HEK293 (cell line): Measurements from ENCODE around the gene SNRNP27.
A peak's percentile ranks its signal among the peaks of the same experiment; 100 is the strongest.

Experiments
- BCL6B ChIP-seq: fragments of 450-650 bp; formaldehyde crosslinking; IDR thresholded peaks from 2 replicates; pipeline ENCODE4 v1.5.1; 2017; ENCODE audit warnings: missing biosample characterization, missing genetic modification characterization
- ELK4 ChIP-seq: IDR thresholded peaks from 2 replicates; pipeline ENCODE4 v1.6.1; 2011; ENCODE audit warnings: mild to moderate bottlenecking, low read depth, low read length, borderline replicate concordance
- GLI2 ChIP-seq: fragments of 450-650 bp; formaldehyde crosslinking; IDR thresholded peaks from 2 replicates; pipeline ENCODE4; 2017; ENCODE audit warnings: missing biosample characterization, missing genetic modification characterization, low read depth, borderline replicate concordance
- GLIS2 ChIP-seq: fragments of 450-650 bp; formaldehyde crosslinking; IDR thresholded peaks from 2 replicates; pipeline ENCODE4 v1.5.1; 2016; ENCODE audit warnings: missing biosample characterization, missing genetic modification characterization
- IKZF3 ChIP-seq: fragments of 450-650 bp; IDR thresholded peaks from 2 replicates; pipeline ENCODE4 v1.5.0; 2018; ENCODE audit warnings: missing biosample characterization, mild to moderate bottlenecking, missing genetic modification characterization, moderate library complexity
- KLF17 ChIP-seq: fragments of 450-650 bp; formaldehyde crosslinking; IDR thresholded peaks from 2 replicates; pipeline ENCODE4 v1.5.1; 2016; ENCODE audit warnings: missing biosample characterization, missing genetic modification characterization
- PRDM4 ChIP-seq: fragments of 450-650 bp; formaldehyde crosslinking; IDR thresholded peaks from 2 replicates; pipeline ENCODE4 v1.5.1; 2017; ENCODE audit warnings: missing biosample characterization, missing genetic modification characterization
- SP2 ChIP-seq: fragments of 450-650 bp; formaldehyde crosslinking; IDR thresholded peaks from 2 replicates; pipeline ENCODE4 v1.5.1; 2016; ENCODE audit warnings: missing biosample characterization, missing genetic modification characterization
- SP7 ChIP-seq: fragments of 450-650 bp; formaldehyde crosslinking; IDR thresholded peaks from 2 replicates; pipeline ENCODE4 v1.5.1; 2016; ENCODE audit warnings: missing biosample characterization, missing genetic modification characterization
- TSHZ1 ChIP-seq: fragments of 450-650 bp; formaldehyde crosslinking; IDR thresholded peaks from 2 replicates; pipeline ENCODE4 v1.5.1; 2016; ENCODE audit warnings: missing biosample characterization, missing genetic modification characterization, borderline replicate concordance
- ZBTB48 ChIP-seq: fragments of 450-650 bp; formaldehyde crosslinking; IDR thresholded peaks from 2 replicates; pipeline ENCODE4 v1.5.1; 2016; ENCODE audit warnings: missing biosample characterization, missing genetic modification characterization
- ZBTB6 ChIP-seq: fragments of 450-650 bp; formaldehyde crosslinking; IDR thresholded peaks from 2 replicates; pipeline ENCODE4 v1.5.1; 2017; ENCODE audit warnings: missing biosample characterization, missing genetic modification characterization
- ZEB2 ChIP-seq: fragments of 450-650 bp; formaldehyde crosslinking; IDR thresholded peaks from 2 replicates; pipeline ENCODE4 v1.5.1; 2016; ENCODE audit warnings: missing biosample characterization, missing genetic modification characterization
- ZFP3 ChIP-seq: fragments of 450-650 bp; formaldehyde crosslinking; IDR thresholded peaks from 2 replicates; pipeline ENCODE4 v1.5.1; 2016; ENCODE audit warnings: low read depth, missing biosample characterization, missing genetic modification characterization
- ZNF18 ChIP-seq: fragments of 450-650 bp; formaldehyde crosslinking; IDR thresholded peaks from 2 replicates; pipeline ENCODE4 v1.5.1; 2016; ENCODE audit warnings: missing biosample characterization, missing genetic modification characterization
- ZNF26 ChIP-seq: fragments of 450-650 bp; formaldehyde crosslinking; IDR thresholded peaks from 2 replicates; pipeline ENCODE4 v1.5.1; 2016; ENCODE audit warnings: missing biosample characterization, missing genetic modification characterization
- ZNF292 ChIP-seq: fragments of 450-650 bp; formaldehyde crosslinking; IDR thresholded peaks from 2 replicates; pipeline ENCODE4 v1.5.1; 2016; ENCODE audit warnings: low read depth, missing biosample characterization, missing genetic modification characterization, borderline replicate concordance
- ZNF341 ChIP-seq: fragments of 450-650 bp; formaldehyde crosslinking; IDR thresholded peaks from 2 replicates; pipeline ENCODE4; 2016; ENCODE audit warnings: low read depth, missing biosample characterization, missing genetic modification characterization
- ZNF544 ChIP-seq: fragments of 450-650 bp; formaldehyde crosslinking; IDR thresholded peaks from 2 replicates; pipeline ENCODE4 v1.5.0; 2017; ENCODE audit warnings: missing biosample characterization, missing genetic modification characterization
- ZNF558 ChIP-seq: fragments of 450-650 bp; formaldehyde crosslinking; IDR thresholded peaks from 2 replicates; pipeline ENCODE4 v1.5.1; 2016; ENCODE audit warnings: missing biosample characterization, missing genetic modification characterization
- ZNF560 ChIP-seq: fragments of 450-650 bp; formaldehyde crosslinking; IDR thresholded peaks from 2 replicates; pipeline ENCODE4 v1.5.1; 2017; ENCODE audit warnings: missing biosample characterization, missing genetic modification characterization, borderline replicate concordance
- ZNF571 ChIP-seq: fragments of 450-650 bp; formaldehyde crosslinking; IDR thresholded peaks from 2 replicates; pipeline ENCODE4 v1.5.0; 2017; ENCODE audit warnings: missing biosample characterization, missing genetic modification characterization
- ZNF629 ChIP-seq: fragments of 450-650 bp; formaldehyde crosslinking; IDR thresholded peaks from 2 replicates; pipeline ENCODE4 v1.5.1; 2017; ENCODE audit warnings: missing biosample characterization, missing genetic modification characterization
- ZNF768 ChIP-seq: fragments of 450-650 bp; formaldehyde crosslinking; IDR thresholded peaks from 2 replicates; pipeline ENCODE4 v1.5.1; 2018; ENCODE audit warnings: missing biosample characterization, mild to moderate bottlenecking, missing genetic modification characterization
- ZNF792 ChIP-seq: fragments of 450-650 bp; formaldehyde crosslinking; IDR thresholded peaks from 2 replicates; pipeline ENCODE4 v1.5.1; 2016; ENCODE audit warnings: missing biosample characterization, missing genetic modification characterization

Gene SNRNP27

GRCh38 chr2:69893684-69894551, at the start of gene SNRNP27 (continued):
- TF ChIP-seq ZNF341 (tag by site-specific recombination) = no peak
- TF ChIP-seq SP2 (tag by site-specific recombination) = peak; percentile 70
- no peak for TF ChIP-seq ZNF558 (tag by site-specific recombination)
- TF ChIP-seq ZBTB6 = no peak
- no peak for TF ChIP-seq ZNF571 (tag by site-specific recombination)
- 0 out of 2 replicates have a peak, but pooled peaks have one; percentile 11 for TF ChIP-seq IKZF3 (tag by site-specific recombination)
- TF ChIP-seq GLIS2 (tag by site-specific recombination) = no peak
- TF ChIP-seq PRDM4 (tag by site-specific recombination) = no peak
- no peak for TF ChIP-seq ZNF560 (tag by site-specific recombination)
- TF ChIP-seq ZNF792 = no peak
- peak; percentile 57 for TF ChIP-seq ZEB2 (tag by site-specific recombination)
- TF ChIP-seq ZNF544 (tag by site-specific recombination) = no peak
- no peak for TF ChIP-seq ZNF18 (tag by site-specific recombination)
- no peak for TF ChIP-seq ELK4
- no peak for TF ChIP-seq ZNF292 (tag by site-specific recombination)
- no peak; the same call in 1 of the 2 replicates for TF ChIP-seq ZNF629
- TF ChIP-seq BCL6B (tag by site-specific recombination) = no peak
- TF ChIP-seq ZNF768 (tag by site-specific recombination) = no peak
- TF ChIP-seq SP7 (tag by site-specific recombination) = peak; percentile 73
- TF ChIP-seq ZNF26 = no peak
- TF ChIP-seq ZBTB48 = no peak
- peak; percentile 66; the same call in 1 of the 2 replicates for TF ChIP-seq KLF17 (tag by site-specific recombination)
- no peak for TF ChIP-seq TSHZ1 (tag by site-specific recombination)
- TF ChIP-seq GLI2 (tag by site-specific recombination) = no peak
- no peak for TF ChIP-seq ZFP3
